WI38 (cell line): ENCODE results near the gene PLCH2.

Source experiments
- H3K4me3 ChIP-seq: 2 replicates; pipeline ENCODE4 v1.5.1; 2011; ENCODE audit warnings: low read depth, mild to moderate bottlenecking, control low read depth, low read length
- TF ChIP-seq, protein P1 (sequence below): IDR thresholded peaks from 2 replicates; pipeline ENCODE4 v1.5.1; 2012; ENCODE audit warnings: low read depth, mild to moderate bottlenecking, control low read depth, low read length

PLCH2 gene

DNA sequence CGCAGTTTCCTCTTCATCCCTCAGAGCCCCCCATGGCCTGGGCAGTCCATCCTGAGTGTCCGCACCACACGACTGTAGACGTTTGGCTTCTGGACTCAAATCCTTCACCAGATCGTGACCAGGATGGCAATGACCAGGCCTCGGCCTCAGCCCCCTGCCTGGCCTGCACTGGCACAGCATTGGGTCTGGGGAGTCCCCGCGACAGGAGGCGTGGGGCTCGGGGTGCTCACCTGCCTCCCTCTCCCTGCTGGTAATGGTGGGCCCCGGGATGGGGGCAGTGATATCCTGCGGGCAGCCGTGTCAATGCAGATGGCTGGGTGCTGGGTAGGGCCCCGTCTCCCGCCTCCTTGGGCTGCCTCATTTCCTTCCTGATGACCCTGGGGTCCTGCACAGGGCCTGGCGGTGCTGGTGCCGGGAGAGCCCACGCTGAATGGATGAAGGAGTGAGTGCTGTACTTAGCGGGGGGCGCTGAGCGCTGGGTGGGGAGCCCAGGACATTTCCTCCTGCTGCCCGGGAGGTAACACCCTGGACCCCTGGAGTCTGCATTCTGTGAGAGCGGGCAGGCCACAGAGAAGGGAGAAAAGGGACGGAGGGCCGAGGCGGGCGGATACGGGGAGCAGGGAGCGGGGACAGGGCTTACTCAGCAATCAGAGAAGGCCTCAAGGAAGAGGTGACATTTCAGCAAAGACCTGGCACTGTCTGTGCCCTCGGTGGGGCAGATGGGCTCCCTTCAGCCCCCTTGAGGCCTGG, 78.0 kb downstream of the PLCH2 start:
- H3K4me3 ChIP-seq, result no peak overlapping the region
- TF ChIP-seq, protein P1, sequence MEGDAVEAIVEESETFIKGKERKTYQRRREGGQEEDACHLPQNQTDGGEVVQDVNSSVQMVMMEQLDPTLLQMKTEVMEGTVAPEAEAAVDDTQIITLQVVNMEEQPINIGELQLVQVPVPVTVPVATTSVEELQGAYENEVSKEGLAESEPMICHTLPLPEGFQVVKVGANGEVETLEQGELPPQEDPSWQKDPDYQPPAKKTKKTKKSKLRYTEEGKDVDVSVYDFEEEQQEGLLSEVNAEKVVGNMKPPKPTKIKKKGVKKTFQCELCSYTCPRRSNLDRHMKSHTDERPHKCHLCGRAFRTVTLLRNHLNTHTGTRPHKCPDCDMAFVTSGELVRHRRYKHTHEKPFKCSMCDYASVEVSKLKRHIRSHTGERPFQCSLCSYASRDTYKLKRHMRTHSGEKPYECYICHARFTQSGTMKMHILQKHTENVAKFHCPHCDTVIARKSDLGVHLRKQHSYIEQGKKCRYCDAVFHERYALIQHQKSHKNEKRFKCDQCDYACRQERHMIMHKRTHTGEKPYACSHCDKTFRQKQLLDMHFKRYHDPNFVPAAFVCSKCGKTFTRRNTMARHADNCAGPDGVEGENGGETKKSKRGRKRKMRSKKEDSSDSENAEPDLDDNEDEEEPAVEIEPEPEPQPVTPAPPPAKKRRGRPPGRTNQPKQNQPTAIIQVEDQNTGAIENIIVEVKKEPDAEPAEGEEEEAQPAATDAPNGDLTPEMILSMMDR, result no peak

DNA sequence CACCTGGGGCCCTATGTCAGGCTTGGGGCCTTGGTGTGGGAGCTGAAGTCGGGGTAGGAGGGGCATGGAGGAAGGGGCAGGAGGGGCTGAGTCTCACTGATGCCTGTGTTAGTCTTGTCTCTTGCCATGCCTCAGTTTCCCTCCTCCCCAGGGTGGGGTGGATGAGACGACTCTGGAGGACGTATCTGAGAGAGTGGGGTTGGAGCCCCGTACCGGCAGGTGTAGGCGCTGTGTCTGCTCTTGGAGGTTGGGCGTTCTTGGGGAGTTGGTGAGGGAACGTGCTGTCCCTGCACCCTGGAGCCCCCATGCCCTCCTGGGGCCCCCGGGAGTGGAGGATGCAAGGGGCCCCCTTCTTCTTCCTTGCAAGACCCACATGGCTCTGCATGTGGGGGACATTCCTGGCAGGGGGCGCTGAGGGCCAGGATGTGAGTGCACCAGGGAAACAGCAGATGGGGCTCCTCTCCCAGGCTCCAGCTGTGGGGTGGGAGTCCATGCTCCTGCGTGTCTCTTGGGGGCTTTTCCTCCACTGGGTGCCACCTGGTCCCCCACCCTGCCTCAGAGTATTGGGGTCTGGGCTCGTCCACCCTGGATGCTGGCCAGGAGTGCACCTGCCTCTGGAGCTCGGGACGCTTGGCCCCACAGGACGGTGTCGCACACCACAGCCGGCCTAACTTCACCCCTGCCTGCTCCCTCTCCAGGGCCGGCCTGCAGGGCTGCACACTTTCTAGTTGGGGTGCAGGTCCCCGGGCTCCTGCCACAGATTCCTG, 78.7 kb downstream of the PLCH2 start:
- TF ChIP-seq, protein P1, result peak; percentile 23; the same call in 1 of the 2 replicates
- no peak overlapping the region for H3K4me3 ChIP-seq
